Muscle layer of duodenum (tissue), 2 donors: ENCODE results near the gene KANSL1L.
A peak's percentile ranks its signal among the peaks of the same experiment; 100 is the strongest.

Experiments used
- H3K27ac ChIP-seq: one replicate; pipeline ENCODE4 v1.7.0; 2013; ENCODE audit warnings: mild to moderate bottlenecking, low read length
- H3K27me3 ChIP-seq: one replicate; pipeline ENCODE4 v1.7.0; 2013; ENCODE audit warnings: low read depth, mild to moderate bottlenecking, control low read depth, low read length
- H3K36me3 ChIP-seq, 2 donors: one replicate each; pipeline ENCODE4 v1.7.0; 2013; ENCODE audit warnings: low read length in 2 of 2, control low read depth in 1 of 2, mild to moderate bottlenecking in 1 of 2; ENCODE audit not compliant: insufficient read depth in 2 of 2, control insufficient read depth in 1 of 2
- H3K4me1 ChIP-seq, 2 donors: one replicate each; pipeline ENCODE4 v1.7.0; 2013; ENCODE audit warnings: low read length in 2 of 2, mild to moderate bottlenecking in 2 of 2, control low read depth in 1 of 2, moderate library complexity in 1 of 2; ENCODE audit not compliant: insufficient read depth in 2 of 2, control insufficient read depth in 1 of 2
- H3K4me3 ChIP-seq, 2 donors: one replicate each; pipeline ENCODE4 v1.7.0; 2013; ENCODE audit warnings: low read length in 2 of 2, low read depth in 1 of 2, mild to moderate bottlenecking in 1 of 2
- H3K9me3 ChIP-seq, 2 donors: one replicate each; pipeline ENCODE4 v1.7.0; 2013; ENCODE audit warnings: low read length in 2 of 2, control low read depth in 1 of 2, mild to moderate bottlenecking in 1 of 2; ENCODE audit not compliant: control insufficient read depth in 1 of 2
- donor health status: healthy.

Gene KANSL1L, protein sequence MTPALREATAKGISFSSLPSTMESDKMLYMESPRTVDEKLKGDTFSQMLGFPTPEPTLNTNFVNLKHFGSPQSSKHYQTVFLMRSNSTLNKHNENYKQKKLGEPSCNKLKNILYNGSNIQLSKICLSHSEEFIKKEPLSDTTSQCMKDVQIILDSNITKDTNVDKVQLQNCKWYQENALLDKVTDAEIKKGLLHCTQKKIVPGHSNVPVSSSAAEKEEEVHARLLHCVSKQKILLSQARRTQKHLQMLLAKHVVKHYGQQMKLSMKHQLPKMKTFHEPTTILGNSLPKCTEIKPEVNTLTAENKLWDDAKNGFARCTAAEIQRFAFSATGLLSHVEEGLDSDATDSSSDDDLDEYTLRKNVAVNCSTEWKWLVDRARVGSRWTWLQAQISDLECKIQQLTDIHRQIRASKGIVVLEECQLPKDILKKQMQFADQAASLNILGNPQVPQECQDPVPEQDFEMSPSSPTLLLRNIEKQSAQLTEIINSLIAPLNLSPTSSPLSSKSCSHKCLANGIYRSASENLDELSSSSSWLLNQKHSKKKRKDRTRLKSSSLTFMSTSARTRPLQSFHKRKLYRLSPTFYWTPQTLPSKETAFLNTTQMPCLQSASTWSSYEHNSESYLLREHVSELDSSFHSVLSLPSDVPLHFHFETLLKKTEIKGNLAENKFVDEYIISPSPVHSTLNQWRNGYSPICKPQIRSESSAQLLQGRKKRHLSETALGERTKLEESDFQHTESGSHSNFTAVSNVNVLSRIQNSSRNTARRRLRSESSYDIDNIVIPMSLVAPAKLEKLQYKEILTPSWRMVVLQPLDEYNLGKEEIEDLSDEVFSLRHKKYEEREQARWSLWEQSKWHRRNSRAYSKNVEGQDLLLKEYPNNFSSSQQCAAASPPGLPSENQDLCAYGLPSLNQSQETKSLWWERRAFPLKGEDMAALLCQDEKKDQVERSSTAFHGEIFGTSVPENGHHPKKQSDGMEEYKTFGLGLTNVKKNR

DNA sequence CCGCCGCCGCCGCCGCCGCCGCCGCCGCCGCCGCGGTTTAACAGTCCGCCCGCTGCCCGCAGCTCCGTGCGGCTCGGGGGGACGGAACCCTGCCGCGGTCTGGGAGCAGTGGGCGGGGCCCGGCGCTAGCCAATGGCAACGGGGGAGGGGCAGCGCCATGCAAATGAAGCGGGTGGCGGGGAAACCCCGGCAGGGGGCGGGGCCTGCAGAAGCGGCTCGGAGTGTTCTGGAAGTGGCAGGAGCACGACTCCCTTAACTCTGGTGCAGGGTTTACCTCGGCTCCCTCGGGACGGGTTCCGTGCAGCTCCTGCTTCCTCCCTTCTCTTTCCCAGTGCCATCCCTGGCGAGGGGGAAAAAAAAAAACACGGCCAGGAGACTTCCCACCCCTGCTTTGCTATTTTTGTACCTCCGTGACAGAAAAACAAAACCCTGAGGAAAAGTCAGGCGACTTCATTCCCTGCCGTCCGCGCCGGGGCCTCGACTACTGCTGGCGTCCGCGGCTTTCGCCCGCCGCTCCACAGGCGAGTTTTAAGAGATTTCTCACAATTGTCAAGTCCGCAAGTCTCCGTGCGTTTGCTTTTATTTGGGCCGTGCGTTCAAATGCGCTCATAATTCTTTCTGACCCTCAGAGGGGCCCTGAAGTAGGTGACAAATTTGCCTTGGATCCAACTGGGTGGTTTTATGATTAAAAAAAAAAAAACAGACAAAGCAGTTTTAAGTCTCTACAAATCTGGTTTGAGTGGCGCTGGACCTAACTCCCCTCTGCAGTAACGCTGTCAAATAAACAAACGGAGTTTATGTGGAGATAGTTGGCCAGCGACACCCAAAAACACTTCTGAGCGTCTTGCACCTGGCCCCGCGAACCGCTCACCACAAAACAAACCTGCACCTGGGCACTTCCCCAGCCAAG lies at the start of gene KANSL1L:
TSS of gene KANSL1L (minus strand) at position 101 of the 910 bp plus-strand sequence. CDS start 16,827 bp downstream, outside the sequence.
- H3K27me3 ChIP-seq, result no peaks in the 10 kb centered on the region
- peaks cover 0 to 5% of the 10 kb centered on the region in 2 donors for H3K36me3 ChIP-seq
- peak within 1 kb of the TSS; percentile 74 to 86 for H3K4me3 ChIP-seq
- H3K4me1 ChIP-seq, result peaks cover 8 to 29% of the 10 kb centered on the region in 2 donors
- H3K9me3 ChIP-seq, result no peaks in the 10 kb centered on the region
- H3K27ac ChIP-seq, result peak within 1 kb of the TSS; percentile 100

DNA sequence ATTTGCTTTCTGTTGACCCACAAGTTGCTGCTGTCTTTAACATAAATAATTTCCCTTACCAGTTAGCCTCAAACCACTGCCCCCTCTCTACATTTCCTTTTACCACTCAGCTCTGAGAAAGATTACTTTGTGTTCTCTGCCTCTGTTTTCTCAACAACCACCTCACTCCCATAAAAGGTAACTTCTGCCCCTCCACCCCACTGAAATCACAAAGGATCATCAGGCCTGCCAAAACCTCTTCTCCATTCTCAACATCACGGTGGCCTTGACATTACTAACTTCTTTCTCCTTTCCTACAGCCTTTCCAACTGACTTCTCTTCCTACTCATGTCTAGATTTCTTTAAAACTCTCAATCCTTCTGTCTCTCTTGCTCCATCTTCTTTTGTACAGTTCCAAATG lies 43.9 kb upstream of the KANSL1L start:
- no peak overlapping the region for H3K4me3 ChIP-seq
- H3K36me3 ChIP-seq, result no peaks in the 10 kb centered on the region
- H3K4me1 ChIP-seq, result no peaks in the 10 kb centered on the region
- H3K27me3 ChIP-seq, result no peaks in the 10 kb centered on the region
- H3K9me3 ChIP-seq, result no peaks in the 10 kb centered on the region
- H3K27ac ChIP-seq, result no peak overlapping the region

DNA sequence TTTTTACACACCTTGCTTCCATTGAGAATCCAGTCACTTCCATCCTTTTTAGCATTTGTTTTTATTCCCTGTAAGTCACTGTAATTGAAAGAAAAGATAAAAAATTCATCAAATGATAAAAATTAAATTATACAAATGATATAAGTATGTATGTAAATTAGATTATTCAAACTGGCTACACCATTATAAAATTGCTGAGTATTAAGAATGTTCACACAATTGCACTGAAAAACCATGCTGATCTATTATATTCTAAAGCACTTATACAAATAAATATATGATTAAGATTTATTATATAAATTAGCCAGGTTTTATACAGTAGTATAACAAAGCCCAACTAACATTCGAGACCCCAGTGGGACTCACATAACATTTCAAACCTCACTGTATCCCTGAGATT lies 39.0 kb upstream of the KANSL1L start:
- Histone ChIP-seq H3K36me3 (no peaks in the 10 kb centered on the region), H3K27ac (no peak overlapping the region), H3K27me3 (no peaks in the 10 kb centered on the region), H3K9me3 (no peaks in the 10 kb centered on the region), H3K4me3 (no peak overlapping the region), H3K4me1 (no peaks in the 10 kb centered on the region)

DNA sequence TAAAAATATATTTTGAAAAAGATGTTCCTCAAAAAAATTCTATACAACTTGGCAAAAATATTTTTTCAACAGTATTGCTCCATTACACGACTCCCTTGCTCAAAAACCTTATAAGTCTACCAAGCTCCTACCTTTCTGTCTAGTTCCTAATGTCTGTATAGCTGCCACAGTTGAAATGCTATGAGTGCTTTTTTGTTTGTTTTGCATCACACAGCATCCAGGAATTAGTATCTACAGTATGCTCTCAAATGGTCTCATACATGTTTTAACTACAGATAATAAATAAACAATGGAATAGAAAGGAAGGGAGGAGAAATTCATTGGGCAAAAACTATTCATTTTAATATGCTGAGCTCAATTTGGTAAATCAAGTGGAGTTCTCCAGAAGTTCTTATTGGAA lies 36.7 kb upstream of the KANSL1L start:
- Histone ChIP-seq H3K36me3 (no peaks in the 10 kb centered on the region), H3K27me3 (no peaks in the 10 kb centered on the region), H3K4me1 (no peaks in the 10 kb centered on the region), H3K27ac (no peak overlapping the region), H3K9me3 (no peaks in the 10 kb centered on the region), H3K4me3 (no peak overlapping the region)

DNA sequence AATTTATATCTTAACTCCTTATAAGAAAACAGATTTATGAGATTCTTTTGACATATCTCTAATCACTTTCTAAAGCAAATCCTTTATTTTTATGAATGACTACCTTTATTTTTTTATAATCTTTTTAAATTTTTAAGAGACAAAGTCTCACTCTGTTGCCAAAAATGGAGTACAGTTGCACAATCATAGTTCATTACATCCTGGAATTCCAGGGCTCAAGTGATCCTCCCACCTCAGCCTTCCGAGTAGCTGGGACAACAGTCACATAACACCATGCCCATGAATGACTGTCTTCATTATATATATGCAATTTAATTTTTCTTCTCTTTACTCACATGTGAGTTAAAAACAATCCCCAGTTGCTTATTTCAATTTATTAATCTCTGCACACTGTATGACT lies 32.3 kb upstream of the KANSL1L start:
- no peak overlapping the region for H3K27ac ChIP-seq
- peaks cover 6% of the 10 kb centered on the region for H3K27me3 ChIP-seq
- no peak overlapping the region for H3K4me3 ChIP-seq
- no peaks in the 10 kb centered on the region for H3K4me1 ChIP-seq
- no peaks in the 10 kb centered on the region for H3K36me3 ChIP-seq
- no peaks in the 10 kb centered on the region for H3K9me3 ChIP-seq

DNA sequence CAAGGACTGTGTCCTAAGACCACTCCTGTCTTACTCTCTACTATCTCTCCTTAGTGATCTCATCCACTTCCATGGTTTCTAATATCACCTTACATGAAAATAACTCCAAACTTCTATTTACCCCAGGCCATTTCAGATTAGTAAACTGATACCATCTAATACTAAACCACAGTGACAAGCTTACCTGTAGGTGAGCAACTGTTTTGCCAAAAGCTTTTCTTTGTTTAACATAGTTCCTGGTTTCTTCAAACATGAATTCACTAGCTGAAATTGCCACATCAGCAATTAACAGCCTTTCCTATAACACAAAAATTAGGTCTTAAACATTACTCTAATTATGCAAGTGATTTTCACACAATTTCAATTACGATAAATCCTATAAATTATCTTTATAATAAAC lies 31.9 kb upstream of the KANSL1L start:
- Histone ChIP-seq H3K27me3 (peaks cover 6% of the 10 kb centered on the region), H3K36me3 (no peaks in the 10 kb centered on the region), H3K4me1 (no peaks in the 10 kb centered on the region), H3K27ac (no peak overlapping the region), H3K9me3 (no peaks in the 10 kb centered on the region), H3K4me3 (no peak overlapping the region)

DNA sequence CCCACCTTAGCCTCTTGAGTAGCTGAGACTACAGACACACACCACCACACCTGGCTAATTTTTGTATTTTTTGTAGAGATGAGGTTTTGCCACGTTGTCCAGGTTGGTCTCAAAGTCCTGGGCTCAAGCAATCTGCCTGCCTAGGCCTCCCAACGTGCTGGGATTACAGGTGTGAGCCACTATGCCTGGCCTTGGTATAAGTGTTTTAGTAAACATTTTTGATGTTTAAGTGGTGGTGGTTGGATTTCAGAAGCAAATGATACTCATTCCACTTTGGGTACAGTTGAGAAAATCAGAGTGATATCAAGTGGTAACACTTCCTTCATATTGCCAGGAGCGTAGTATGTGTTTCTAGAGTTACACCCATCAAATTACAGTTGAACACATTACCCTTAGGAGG lies 28.6 kb upstream of the KANSL1L start:
- no peaks in the 10 kb centered on the region for H3K9me3 ChIP-seq
- H3K4me3 ChIP-seq, result no peak overlapping the region
- no peaks in the 10 kb centered on the region for H3K36me3 ChIP-seq
- peaks cover 6% of the 10 kb centered on the region for H3K27me3 ChIP-seq
- H3K27ac ChIP-seq, result no peak overlapping the region
- H3K4me1 ChIP-seq, result peaks cover 0 to 5% of the 10 kb centered on the region in 2 donors

DNA sequence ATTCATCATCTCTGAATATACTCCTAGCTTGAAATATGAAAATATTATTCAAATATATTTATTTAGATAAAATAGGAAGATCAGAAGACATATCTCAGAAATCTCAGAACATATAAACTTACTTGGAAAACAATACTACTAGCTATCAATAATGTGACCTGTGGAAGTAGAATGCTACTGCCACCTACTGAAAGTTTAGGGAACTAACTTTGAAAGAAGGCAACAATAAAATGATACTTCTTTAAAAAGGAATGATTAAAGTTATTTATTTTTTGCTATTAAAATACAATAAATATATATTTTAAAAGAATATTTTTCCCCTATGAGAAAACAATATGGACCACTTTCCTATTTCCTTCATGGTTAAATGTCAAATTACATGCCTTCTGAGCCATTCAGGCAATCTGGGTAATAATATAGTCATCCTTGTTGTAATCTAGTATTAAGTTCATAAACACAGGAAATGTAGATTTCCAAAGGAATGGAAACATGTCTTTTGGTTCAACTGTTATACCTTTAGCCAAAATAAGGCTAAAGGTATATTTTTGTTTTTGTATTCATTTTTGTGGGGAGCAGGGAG lies 28.1 kb upstream of the KANSL1L start:
- peaks cover 0 to 5% of the 10 kb centered on the region in 2 donors for H3K4me1 ChIP-seq
- no peaks in the 10 kb centered on the region for H3K36me3 ChIP-seq
- peaks cover 6% of the 10 kb centered on the region for H3K27me3 ChIP-seq
- H3K4me3 ChIP-seq, result no peak overlapping the region
- H3K27ac ChIP-seq, result no peak overlapping the region
- H3K9me3 ChIP-seq, result no peaks in the 10 kb centered on the region

DNA sequence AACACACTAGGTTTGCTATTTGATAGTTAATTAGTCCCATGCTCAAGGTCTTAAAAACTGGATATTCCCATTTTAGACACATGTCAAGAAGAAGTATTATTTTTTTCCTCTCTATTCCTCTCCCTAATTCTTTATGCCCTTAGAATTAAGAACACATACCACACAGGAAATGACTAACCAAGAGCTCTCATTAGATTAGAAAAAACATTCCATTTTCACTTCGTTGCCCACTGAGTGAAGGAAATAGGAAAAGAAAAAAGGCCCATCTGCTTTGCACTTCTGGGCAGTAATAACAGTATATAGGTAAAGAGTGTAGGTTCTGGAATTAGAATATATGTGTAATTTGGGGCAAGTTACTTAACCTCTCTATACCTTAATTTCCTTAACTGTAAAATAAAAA lies 27.1 kb upstream of the KANSL1L start:
- no peaks in the 10 kb centered on the region for H3K9me3 ChIP-seq
- H3K36me3 ChIP-seq, result no peaks in the 10 kb centered on the region
- peaks cover 6% of the 10 kb centered on the region for H3K27me3 ChIP-seq
- no peak overlapping the region for H3K27ac ChIP-seq
- H3K4me3 ChIP-seq, result no peak overlapping the region
- peaks cover 0 to 5% of the 10 kb centered on the region in 2 donors for H3K4me1 ChIP-seq

DNA sequence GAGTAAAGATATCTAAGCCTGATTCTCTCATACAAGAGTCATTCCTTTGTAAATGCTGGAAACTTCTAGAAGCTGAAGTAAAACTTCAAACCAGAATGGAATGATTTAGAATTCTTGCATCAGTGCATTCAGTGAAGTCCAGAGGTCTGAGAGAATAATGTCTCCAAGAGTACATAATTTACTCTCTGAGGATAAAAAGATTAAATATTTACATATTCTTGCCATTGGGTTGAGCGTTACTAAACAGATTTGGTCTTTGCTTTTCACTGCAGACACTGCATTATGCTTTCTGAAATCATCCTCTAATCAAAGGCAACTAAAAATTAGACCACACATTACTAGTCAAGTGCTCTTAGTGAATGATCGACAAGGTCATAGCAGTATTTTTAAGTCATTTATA lies 26.5 kb upstream of the KANSL1L start:
- no peaks in the 10 kb centered on the region for H3K9me3 ChIP-seq
- peaks cover 0 to 5% of the 10 kb centered on the region in 2 donors for H3K4me1 ChIP-seq
- no peak overlapping the region for H3K4me3 ChIP-seq
- no peaks in the 10 kb centered on the region for H3K36me3 ChIP-seq
- no peak overlapping the region for H3K27ac ChIP-seq
- H3K27me3 ChIP-seq, result peaks cover 6% of the 10 kb centered on the region
